IPS DF 19.7 (cell line): ENCODE results near the gene SHISA7.
"Not testable (repeated sequence)": the region's sequence is repeated elsewhere in the genome, so short reads cannot be mapped to it uniquely, and the experiment has no call there.

ENCODE experiments used
- DNase-seq: peaks from one replicate; pipeline ENCODE4 v3.0.0-alpha.2; 2013; ENCODE audit warnings: low read depth, low spot score

Gene SHISA7

DNA sequence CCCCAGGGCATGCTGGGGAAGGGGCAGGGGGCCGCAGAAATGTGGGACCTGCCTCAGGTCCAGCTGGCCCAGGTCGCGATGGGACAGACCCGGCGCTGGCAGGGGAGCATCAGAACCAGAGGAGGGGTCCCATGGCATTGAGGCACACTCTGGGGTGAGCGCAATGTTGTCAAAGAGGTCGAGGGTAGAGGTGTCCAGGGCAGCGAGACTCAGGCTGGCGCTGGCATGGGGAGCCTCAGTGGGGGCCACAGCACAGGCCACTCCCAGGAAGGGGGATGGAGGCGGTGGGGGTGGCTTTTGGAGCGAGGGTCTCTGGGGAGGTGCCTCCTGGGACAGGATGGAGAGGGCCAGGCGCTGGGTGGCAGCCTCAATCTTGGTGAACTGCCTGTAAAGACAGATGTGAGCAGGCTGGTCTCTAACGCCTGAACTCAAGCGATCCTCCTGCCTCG, 20.5 kb upstream of the SHISA7 start:
- DNase-seq: no peak

DNA sequence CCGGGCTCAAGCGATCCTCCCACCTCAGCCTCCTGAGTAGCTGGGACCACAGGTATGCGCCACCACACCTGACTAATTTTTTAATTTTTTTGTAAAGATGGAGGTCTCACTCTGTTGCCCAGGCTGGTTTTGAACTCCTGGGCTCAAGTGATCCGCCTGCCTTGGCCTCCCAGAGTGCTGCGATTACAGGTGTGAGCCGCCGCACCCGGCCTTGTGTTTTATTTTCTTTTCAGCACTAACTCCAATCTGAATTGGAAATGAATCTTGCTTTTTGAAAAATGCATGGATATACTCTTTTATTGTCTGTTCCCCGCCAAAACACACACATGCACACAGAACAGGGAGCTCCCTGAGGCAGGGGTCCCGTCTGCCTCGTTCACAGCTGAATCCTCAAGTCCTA, 19.6 kb upstream of the SHISA7 start:
- DNase-seq: no peak

DNA sequence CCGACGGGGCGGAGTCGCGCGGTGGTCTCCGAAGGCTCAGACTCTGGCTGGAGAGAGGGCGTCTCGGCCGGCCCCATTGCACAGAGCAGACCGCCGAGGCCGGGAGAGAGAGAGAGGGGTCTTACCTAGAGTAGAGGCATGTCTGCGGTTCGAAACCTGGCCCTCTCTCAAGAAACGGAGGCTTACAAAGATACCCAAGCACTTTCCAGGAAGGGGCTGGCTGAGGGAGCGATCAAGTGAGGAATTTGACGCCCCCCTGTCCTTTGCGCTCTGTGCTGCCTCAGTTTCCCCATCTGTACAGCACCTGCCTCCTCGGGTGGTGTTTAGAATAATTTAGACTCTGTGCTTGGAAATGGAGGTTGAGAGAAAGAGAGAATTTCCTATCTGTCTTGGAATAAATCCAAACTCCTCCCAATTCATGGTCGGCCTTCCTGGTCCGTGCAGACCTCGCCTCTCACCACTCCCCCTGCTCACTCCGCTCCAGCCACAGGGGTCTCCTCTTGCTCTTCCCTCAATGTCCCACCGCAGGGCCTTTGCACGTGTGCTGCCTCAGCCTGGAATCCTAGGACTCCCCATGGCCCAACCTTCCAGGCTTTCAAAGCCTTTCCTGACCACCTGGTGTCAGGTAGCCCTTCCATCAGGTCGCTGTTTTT, 19.0 kb upstream of the SHISA7 start:
- no peak for DNase-seq

DNA sequence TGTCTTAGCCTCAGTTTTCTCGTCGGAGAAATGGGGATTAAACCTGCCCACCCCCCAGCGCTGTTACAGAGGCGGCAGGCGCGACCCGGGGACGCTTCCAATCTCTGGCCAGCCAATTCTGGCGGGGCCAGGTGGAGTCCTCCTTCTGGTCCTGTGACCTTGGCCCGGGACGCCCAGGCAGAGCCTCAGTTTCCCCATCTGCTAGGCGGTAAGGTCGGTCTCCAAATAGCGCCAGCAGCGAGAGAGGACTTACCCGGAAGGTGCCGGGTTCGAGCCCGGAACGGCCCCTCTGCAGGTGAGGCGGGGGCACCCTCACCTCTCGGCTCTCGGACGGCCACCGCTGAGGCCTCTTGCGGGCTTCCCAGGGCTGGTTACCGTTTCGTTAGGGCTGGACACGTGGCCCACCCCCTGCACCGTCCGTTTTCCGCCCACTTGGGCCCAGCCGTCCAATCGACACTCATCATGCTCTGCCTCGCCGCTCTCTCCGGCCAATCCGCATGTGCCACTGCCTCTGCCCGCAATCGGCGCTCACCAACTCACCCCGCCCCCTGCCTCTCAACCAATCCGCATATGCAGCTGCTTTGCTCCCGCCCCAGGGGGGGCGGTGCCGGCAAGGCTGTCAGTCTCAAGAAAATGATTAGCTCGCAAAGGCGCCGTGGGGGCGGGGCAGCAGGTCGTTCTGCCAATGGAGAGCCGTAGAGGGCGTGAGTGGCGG, 18.3 kb upstream of the SHISA7 start, which contains the start of gene ISOC2:
Gene ISOC2, minus strand, starts transcription at position 384 of the 715 bp plus-strand sequence. CDS start 5,156 bp downstream, outside the sequence.
- peak; percentile 97 for DNase-seq

DNA sequence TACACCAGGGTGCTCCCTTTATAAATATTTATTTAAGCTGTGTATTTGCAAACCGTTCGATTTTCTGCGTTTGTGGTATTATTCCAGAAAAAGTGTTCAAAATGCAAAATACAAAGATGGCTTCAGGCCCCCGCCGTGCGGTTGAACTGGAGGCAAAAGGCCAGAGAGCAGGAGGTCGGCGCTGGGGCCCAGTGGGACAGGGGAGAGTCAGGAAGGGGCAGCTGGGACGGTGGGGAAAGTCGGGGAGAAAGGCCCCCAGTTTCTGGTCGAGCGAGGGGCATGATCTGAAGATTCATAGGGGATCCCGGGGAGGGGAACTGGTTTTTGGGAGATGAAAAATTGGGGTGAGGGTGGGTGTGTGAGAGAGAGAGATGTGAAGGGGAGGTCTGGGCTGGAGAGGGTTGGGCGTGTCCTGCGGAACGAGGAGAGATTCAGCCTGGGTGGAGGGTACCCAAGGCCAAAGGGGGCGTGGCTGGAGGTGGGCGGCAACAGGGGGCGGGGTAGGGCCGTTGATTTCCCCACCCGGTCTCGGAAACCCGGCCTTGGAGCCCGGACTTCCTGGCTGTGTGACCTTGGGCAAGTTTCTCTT, 17.7 kb upstream of the SHISA7 start:
- DNase-seq: no peak

DNA sequence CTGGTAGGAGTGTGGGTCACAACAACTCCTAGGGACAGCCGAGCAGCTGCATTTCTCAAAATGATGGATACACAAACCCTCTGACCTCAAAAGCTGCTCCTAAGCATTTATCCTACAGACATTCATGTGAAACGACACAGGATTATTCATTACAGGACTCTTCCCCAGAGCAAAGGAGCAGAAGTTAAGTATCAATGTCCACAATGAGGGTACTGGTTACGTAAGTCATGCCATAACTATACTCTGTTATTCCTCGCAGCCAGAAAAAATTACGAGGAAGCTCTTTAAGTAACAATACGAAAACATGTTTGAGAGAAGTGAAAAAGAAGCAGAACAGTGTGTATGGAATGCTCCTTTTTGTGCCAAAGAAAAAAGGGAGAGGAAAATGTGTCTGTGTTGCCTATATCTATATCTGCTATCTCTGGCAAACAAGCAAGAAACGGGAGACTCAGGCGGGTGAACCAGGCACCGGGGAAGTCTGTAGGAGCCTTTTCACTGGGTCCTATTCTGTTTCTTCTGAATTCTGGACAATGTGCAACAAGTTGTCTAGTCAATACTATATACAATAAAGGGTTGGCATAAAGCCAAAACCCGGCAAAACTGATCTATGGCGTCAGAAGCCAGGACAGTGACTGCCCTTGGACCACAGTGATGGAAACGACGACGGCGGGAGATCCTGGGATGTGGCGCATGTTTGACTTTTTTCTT, 17.0 kb upstream of the SHISA7 start:
- DNase-seq: no peak

DNA sequence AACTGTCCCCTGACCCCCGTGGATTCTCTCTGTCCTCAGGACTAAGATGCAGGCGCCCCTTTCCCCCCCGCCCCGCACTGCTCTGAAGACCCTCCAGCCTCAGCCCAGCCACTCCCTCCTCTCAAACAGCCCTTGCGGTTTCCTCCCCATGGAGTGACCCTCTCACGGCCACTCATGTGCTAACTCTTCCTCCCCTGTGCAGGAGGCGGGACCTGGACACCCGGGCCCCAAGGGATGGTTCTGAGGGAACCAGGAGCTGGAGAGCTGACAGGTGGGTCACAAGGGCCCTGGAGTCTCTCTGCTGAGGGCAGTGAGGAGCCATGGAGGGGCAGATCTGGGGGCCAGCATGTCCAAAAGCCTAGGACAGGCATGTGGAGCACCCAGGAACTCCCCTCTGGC, 16.4 kb upstream of the SHISA7 start:
- DNase-seq: no peak

DNA sequence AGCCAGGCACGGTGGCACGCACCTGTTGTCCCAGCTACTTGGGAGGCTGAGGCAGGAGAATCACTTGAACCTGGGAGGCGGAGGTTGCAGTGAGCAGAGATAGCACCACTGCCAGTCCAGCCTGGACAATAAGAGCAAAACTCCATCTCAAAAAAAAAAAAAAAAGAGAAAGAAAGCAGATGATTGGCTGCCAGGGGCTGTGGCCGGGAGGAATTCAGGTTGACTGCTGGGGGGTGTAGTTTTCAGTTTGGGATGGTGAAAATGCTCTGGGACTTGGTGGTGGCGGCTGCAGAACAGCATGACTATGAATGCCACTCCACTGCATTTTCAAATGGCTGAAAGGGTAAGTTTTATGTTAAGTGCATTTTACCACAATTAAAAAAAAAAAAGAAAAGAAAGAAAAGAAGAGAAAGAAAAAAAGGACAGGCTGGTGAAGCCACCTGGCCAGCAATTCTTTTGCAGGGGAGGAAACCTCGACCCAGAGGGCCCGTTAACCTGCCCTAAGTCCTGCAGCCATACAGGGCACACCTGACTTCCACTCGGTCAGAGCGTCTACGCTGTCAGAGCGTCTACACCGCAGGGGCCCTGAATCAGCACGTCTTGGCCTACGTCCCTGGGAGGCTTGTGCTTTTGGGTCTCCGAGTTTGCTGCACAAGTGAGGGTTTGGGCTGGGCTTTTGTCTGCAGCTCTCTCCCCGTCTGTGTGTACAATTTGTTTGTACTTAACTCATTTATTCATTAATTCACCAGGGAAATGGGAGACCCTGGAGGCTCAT, 14.8 kb upstream of the SHISA7 start:
- no peak for DNase-seq

DNA sequence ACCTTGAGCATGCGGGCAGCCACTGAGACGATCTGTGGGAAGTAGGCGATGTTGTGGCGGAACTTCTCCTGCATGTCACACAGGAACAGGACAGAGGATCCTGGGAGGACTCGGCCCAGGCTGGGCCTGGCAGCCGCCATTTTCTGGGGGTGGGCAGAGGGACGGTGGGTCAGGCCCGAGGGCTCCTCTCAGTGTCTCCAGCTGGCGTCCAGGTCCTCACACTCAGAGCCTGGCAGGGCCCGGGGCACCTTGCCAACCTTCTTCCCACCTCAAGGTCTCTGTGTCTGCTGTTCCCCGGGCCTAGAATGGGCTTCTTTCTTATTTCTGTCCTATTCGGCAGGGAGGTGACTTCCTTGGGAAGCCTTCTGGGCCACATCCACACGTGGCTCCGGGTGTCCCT, 13.2 kb upstream of the SHISA7 start:
- no peak for DNase-seq

DNA sequence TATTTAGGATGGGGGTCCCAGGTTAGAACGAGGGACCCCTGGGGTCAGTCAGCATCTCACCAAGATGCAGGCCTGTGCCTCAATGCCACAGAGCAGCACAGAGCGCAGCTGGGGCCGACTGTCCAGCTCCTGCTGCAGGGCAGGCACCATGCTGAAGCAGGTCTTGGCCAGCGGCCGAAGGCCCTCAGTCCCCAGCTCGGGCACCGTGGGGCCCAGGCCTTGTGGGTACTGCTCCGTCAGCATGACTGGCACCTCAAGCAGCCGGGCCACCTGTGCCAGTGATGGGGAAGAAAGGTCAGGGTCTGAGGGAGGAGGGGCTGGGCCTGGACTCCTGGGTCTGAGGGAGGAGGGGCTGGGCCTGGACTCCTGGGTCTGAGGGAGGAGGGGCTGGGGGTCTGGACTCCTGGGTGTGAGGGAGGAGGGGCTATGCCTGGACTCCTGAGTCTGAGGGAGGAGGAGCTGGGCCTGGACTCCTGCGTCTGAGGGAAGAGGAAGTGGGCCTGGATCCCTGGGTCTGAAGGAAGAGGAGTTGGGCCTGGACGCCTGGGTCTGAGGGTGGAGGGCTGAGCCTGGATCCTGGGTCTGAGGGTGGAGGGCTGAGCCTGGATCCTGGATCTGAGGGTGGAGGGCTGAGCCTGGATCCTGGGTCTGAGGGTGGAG, 12.6 kb upstream of the SHISA7 start:
- no peak for DNase-seq

DNA sequence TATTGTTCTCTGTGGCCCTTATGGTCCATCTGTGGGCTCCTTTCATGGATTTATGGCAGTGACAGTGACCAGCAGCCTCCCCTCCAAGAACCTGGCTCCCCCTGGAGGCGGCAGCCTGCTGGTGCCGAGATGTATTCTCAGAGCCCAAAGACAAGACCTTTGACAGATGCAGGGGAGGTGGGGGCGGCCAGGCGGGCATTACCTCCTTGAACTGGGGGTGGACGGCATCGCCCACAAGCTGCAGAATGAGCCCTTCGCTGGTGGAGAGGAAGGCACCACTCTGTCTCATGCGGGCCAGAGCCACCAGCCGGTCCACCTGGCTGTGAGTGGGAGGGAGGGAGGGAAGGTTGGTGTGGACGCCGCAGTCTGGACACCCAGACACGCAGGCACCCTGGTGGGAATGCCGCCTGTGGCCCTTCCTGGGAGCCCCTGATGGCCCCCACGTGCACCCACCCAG, 11.7 kb upstream of the SHISA7 start:
- DNase-seq: no peak

DNA sequence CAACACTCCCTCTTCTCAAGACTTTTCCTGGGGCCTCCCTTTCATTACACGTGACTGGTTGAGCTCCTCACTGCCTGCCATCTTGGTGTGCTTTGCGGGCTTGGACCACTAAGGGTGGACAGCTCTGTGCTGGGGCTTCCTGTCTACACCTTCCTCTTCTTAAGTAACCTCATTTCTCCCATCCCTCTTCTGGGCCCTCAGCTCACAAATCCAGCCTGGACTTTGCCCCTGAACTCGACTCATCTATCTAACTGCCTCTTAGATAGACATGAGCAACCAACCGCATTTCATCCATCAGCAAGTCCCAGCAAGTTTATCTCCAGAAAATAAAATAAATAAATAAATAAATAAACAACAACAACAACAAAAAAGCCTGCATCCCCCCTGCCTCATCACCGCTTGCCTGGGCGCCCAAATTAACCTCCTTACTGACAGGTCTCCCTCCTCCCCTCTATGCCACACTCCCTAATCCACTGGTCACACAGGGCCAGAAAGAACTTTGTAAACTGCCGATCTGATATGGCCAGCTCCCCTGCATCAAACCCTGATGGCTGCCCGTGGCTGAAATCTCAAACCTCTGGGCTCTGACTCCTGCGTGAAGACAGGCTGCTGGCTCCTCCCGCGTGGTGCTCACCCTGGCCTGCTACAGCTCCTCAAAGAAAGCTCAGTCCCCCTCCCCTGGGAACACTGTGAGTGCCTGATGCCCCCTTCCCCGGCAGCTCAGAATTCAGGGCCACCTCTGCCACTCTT, 10.6 kb upstream of the SHISA7 start:
- DNase-seq: no peak

DNA sequence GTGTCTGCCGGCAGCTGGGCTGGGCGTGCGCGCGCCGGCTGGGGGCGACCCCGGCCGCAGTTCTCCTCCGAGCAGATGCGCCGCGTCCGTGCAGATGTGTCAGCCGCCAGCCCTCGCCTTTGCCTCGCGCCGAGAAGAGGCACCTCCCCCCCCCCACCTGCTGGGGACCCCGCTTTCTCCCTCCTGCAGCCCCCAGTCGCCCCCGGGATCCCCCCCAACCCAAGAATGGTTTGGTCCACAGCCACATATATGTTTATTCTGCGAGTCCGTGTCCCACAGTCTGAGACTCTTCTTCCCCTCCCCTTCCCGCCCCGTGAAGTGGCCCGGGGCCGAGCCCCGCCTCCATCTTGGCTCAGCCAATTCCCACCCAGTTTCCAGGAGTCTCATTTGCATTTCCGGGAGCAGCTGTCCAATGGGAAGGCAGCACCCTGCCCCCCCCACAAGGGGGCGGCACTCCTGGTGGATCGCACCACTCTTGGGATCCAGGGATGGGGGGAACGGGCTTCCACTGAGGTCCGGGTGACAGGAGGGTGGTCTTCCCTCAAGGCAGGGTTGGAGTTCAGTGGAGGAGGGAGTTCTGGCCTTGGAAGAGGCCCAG, 9.7 kb upstream of the SHISA7 start:
- no peak for DNase-seq

DNA sequence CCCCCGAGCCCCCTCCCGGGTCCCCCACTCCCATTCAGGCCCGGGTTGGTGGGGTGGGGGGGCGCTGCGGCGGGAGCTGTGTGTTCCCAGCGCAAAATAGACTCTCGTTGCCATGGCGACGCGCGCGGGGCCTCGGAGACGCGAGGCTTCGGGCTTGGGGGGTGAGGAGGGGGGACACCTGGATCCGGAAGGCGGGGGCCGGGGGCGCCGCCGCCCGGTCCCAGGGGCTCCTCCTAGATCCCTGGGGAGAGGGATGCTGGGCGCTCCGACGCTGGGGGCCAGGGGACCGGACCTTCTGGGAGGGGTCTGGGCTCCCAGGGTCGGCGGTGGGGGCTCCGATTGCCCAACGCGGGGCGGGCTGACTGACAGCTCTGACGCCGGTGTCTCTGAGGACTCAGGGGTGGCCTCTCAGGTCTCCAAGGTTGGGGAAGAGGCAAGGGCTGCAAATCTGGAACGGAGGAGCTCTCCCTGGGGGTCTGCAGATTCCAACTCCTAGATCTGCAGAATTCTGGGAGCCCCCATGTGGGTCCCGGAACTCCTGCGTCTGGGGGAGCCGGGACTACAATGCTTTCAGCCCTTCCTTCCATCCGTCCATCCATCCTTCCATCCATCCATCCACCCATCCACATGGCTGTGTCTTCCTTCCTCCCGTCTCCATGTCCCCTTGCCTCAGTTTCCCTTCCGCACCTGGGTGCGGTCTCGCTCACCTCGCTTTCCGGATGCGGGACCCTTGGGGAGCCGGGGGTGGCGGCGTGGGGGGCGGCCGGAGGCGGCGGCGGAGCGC, 9.1 kb upstream of the SHISA7 start:
- no peak for DNase-seq

DNA sequence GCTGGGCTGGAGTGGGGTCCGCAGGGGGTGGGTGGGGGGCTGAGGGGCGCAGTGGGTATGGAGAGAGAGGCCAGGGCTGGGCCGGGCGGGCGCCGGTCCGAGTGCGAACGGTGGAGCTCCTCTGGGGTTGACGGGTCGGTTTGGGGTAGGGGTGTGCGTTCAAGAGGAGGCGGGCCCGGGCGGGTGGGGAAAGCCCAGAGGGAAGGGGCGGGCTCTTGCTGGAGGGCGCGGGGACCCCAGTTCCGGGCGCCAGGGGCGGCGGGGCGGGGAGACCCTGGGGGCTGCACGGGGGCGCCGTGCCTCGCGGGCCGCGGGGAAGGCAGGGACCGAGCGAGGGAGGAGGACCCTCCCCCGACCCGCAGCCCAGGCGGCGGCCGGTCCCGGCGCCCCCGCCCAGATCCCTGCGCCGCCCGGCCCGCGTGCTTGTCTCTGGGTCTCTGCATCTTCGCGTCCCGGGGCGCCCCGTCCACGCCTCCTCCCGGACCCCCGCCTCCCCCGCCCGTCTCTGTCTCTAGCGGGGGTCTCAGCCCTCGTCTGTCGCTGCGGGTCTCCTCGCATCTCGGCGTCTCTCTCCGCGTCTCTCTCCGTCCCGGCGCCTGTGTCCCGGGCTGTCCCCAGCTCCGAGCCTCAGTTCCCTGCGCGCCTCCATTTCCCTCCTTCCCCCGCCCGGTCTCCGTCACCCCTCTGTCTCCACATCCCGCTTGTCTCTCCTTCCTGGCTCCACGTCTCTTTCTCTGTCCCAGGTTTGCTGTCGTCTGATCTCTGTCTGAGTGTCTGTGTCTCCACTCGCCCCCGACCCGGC, 8.3 kb upstream of the SHISA7 start:
- no peak for DNase-seq

DNA sequence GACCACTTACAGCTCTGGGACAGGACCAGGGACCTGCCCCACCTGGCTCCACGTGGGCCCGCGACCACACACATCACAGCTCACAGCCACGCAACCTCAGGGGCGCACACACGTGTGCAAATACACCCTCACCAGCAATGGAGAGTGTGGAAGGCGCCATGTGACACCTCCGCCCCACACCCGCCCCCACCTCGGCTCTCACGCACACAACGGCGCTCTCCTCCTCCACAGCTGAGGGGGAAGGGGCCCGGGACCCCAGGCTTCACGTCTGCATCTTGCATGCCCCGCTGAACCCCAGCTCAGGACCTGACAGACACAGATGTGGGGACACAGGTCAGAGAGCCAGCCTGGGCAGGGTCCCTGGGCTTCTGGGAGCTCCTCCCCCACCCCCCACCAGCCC, 6.4 kb upstream of the SHISA7 start:
- DNase-seq: no peak

DNA sequence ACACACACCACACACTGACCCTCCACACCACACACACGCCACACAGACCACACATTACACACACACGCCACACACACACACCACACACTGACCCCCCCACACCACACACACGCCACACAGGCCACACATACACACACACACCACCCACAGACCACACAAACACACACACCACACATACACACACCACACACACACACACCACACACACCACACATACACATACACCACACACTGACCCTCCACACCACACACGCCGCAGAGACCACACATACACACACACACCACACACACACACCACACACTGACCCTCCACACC, 5.0 kb upstream of the SHISA7 start:
- DNase-seq: not testable (repeated sequence)

DNA sequence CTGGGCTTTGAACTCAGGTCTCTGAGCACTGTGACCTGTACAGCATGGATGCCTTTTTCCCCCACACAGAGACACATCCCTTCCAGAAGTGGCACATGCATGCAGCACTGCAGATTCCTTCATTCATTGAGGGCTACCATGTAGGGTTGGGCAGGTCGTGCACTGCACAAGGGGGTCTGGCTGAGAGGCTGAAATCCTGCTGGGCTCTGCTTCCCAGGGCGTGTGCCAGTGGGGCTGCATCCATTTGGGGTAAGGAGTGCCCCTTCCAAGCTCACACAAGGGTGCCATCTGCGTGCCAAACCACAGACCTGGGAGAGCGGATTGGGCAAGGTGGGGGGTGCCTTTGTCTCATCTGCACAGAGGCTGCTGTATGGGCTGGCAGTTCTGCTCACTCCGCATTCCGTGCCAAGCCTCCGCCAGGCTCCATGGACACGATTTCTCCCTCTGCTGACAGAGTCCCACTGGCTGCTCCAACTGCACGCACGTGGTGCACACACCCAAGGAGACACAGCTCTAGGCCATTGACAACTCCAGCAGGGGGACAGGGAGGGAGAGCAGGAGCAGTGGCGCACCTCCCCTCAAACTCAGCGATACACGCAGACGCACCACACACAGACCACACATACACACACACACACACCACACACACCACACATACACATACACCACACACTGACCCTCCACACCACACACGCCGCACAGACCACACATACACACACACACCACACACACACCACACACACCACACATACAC, 4.5 kb upstream of the SHISA7 start:
- no peak for DNase-seq
